GM23248 (cell line): ENCODE measurements around the gene HTR4. TPM values are rescaled to one million over a fixed set of nuclear protein-coding genes. Genes with fewer than 3 reads are reported as not detected.

Experiments used
- DNase-seq: peaks from one replicate; pipeline ENCODE4 v3.0.0-alpha.2; 2015
- H2AFZ ChIP-seq: fragments of 200-600 bp; sonication (generic); 2 replicates; pipeline ENCODE4 v1.6.1; 2016; ENCODE audit warnings: antibody characterized with exemption
- H3F3A ChIP-seq: fragments of 200-600 bp; sonication (generic); 2 replicates; pipeline ENCODE4 v1.6.1; 2016; ENCODE audit warnings: mild to moderate bottlenecking, antibody characterized with exemption, mixed run types; ENCODE audit not compliant: insufficient read depth
- H3K27ac ChIP-seq: fragments of 200-600 bp; sonication (generic); 2 replicates; pipeline ENCODE4 v1.5.1; 2016; ENCODE audit warnings: mild to moderate bottlenecking
- H3K27me3 ChIP-seq: fragments of 200-600 bp; sonication (generic); replicated peaks from 2 replicates; pipeline ENCODE4 v1.6.1; 2016; ENCODE audit warnings: mild to moderate bottlenecking; ENCODE audit not compliant: insufficient read depth
- H3K36me3 ChIP-seq: fragments of 200-600 bp; sonication (generic); 2 replicates; pipeline ENCODE4 v1.6.1; 2016; ENCODE audit warnings: low read depth, mild to moderate bottlenecking
- H3K4me1 ChIP-seq: fragments of 200-600 bp; sonication (generic); 2 replicates; pipeline ENCODE4 v1.6.1; 2016; ENCODE audit warnings: mild to moderate bottlenecking; ENCODE audit not compliant: insufficient read depth
- H3K4me2 ChIP-seq: fragments of 200-600 bp; sonication (generic); one replicate; pipeline ENCODE4 v1.6.1; 2016; ENCODE audit warnings: mild to moderate bottlenecking; ENCODE audit not compliant: unreplicated experiment
- H3K4me3 ChIP-seq: fragments of 200-600 bp; sonication (generic); 2 replicates; pipeline ENCODE4 v1.5.1; 2016; ENCODE audit warnings: mild to moderate bottlenecking
- H3K79me2 ChIP-seq: fragments of 200-600 bp; sonication (generic); 2 replicates; pipeline ENCODE4 v1.6.1; 2016; ENCODE audit warnings: mild to moderate bottlenecking; ENCODE audit not compliant: insufficient read depth
- H3K9ac ChIP-seq: fragments of 200-600 bp; sonication (generic); 2 replicates; pipeline ENCODE4 v1.6.1; 2016; ENCODE audit warnings: mild to moderate bottlenecking
- H3K9me2 ChIP-seq: fragments of 200-600 bp; sonication (generic); 2 replicates; pipeline ENCODE4 v1.6.1; 2016; ENCODE audit warnings: mixed run types, mild to moderate bottlenecking, moderate library complexity; ENCODE audit not compliant: insufficient read depth
- H3K9me3 ChIP-seq: fragments of 200-600 bp; sonication (generic); one replicate; pipeline ENCODE4 v1.6.1; 2017; ENCODE audit warnings: low read depth
- H4K20me1 ChIP-seq: fragments of 200-600 bp; sonication (generic); 2 replicates; pipeline ENCODE4 v1.6.0; 2016; ENCODE audit not compliant: insufficient read depth
- EZH2 ChIP-seq: fragments of 200-600 bp; sonication (generic); IDR thresholded peaks from 2 replicates; pipeline ENCODE4 v1.6.1; 2018; ENCODE audit warnings: antibody characterized with exemption, mild to moderate bottlenecking; ENCODE audit not compliant: insufficient read depth, poor library complexity, severe bottlenecking
- EZH2phosphoT487 ChIP-seq: fragments of 200-600 bp; sonication (generic); IDR thresholded peaks from 2 replicates; pipeline ENCODE4 v1.6.1; 2018; ENCODE audit warnings: antibody characterized with exemption, moderate library complexity, mild to moderate bottlenecking, low read depth; ENCODE audit not compliant: insufficient read depth
- WGBS, 2 experiments: methylation state at CpG; one replicate each; pipeline ENCODE4 v1.1.6; 2015 to 2017; ENCODE audit warnings: low lambda C conversion rate in 2 of 2, low coverage in 1 of 2; ENCODE audit errors: missing lambda C conversion rate in 2 of 2; 5-methylcytosine and 5-hydroxymethylcytosine counted together
- in situ Hi-C: fragments of 300-500 bp; cut with MboI; formaldehyde crosslinking; loops from 2 replicates; pipeline ENCODE4 v1.15.0; 2020
- polyA plus RNA-seq: library from polyadenylated mRNA; unstranded; fragments of >200 nt; fragmentation: Nextera tagmentation; extraction: Ambion mirVana; gene quantifications from 2 replicates; pipeline ENCODE4 v1.2.1, GENCODE V29; 2016
- total RNA-seq: library from RNA; depleted of rRNA; stranded (reverse); fragments of >200 nt; shearing (Covaris generic); gene quantifications from 2 replicates; pipeline ENCODE4 v1.2.3, GENCODE V29; 2014

HTR4 gene
- total and polyA plus RNA-seq, 2 experiments from 2014 or later, result not detected

DNA sequence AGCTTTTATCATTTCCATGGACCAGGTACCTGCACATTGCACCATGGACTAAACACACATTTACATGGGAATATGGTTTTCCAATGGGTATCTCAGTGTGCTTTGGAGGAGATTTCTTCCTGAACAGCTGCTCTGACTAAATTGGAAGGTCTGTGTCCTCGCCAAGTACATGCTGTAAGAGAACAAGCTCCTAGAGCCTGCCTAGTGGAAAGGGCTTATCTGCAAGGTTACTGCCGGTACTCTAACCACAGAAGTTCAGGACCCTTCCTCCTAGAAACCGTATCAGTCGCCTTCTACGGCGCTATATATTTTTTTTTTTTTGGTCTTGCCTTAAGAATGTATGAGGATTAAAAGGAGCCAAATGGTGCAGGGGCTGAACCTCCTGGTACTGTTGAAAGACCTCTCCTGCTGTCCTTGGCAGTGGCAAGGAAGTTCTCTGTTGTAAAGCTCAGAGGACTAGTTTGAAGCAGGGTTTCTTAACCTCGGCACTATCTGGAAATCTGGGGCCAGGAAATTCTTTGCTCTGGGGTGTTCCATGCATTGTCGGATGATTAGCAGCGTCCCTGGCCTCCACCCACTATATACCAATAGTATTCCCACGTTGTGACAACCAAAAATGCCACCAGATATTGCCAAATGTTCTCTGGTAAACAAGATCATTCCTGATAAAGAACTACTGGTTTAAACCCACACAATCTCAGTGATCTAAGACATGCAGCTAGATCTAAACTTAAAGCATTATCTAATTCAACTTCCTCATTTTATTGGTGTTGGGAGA, 163.1 kb downstream of the HTR4 start:
- H3K27me3 ChIP-seq, result peaks cover 26% of the 10 kb centered on the region
- in situ Hi-C loops, result no loop called here
- DNase-seq, result no peak
- 17 to 20% methylated on average over 10 of the region's 10 CpGs for whole genome bisulfite sequencing, 2 experiments
- H3K9ac ChIP-seq, result no peak overlapping the region
- no peaks in the 10 kb centered on the region for H3K9me2 ChIP-seq
- H3K36me3 ChIP-seq, result no peaks in the 10 kb centered on the region
- no peaks in the 10 kb centered on the region for H3K9me3 ChIP-seq
- TF ChIP-seq EZH2phosphoT487 (no peak), EZH2 (no peak)
- H3K27ac ChIP-seq, result no peak overlapping the region
- H3K79me2 ChIP-seq, result no peaks in the 10 kb centered on the region
- no peaks in the 10 kb centered on the region for H4K20me1 ChIP-seq
- H3K4me3 ChIP-seq, result no peak overlapping the region
- no peak overlapping the region for H2AFZ ChIP-seq
- H3K4me2 ChIP-seq, result no peak overlapping the region
- H3K4me1 ChIP-seq, result no peaks in the 10 kb centered on the region
- no peaks in the 10 kb centered on the region for H3F3A ChIP-seq

- Histone ChIP-seq H3K36me3 (no peaks in the 10 kb centered on the region), H3K9ac (no peak overlapping the region), H3K4me3 (no peak overlapping the region), H3K27ac (no peak overlapping the region), H3K9me3 (no peaks in the 10 kb centered on the region), H3K79me2 (no peaks in the 10 kb centered on the region), H3K4me1 (no peaks in the 10 kb centered on the region), H3F3A (no peaks in the 10 kb centered on the region), H4K20me1 (no peaks in the 10 kb centered on the region), H3K9me2 (no peaks in the 10 kb centered on the region), H3K27me3 (peaks cover 42% of the 10 kb centered on the region), H2AFZ (no peak overlapping the region), H3K4me2 (no peak overlapping the region)
- TF ChIP-seq EZH2 (no peak), EZH2phosphoT487 (no peak)
- 34 to 35% methylated on average over 2 of the region's 2 CpGs for WGBS, 2 experiments
- in situ Hi-C loops, result no loop called here
- no peak for DNase-seq
Measured at GRCh38 chr5:148488757-148489156, 165.6 kb downstream of the HTR4 start.

GRCh38 chr5:148486456-148486855, 167.9 kb downstream of the HTR4 start:
- Histone ChIP-seq H3K79me2 (no peaks in the 10 kb centered on the region), H3K27me3 (peaks cover 37% of the 10 kb centered on the region), H3K36me3 (no peaks in the 10 kb centered on the region), H3K9ac (no peak overlapping the region), H3K4me1 (no peaks in the 10 kb centered on the region), H4K20me1 (no peaks in the 10 kb centered on the region), H3K4me2 (no peak overlapping the region), H2AFZ (no peak overlapping the region), H3K4me3 (no peak overlapping the region), H3K9me2 (no peaks in the 10 kb centered on the region), H3F3A (no peaks in the 10 kb centered on the region), H3K9me3 (no peaks in the 10 kb centered on the region), H3K27ac (no peak overlapping the region)
- no peak for TF ChIP-seq EZH2
- TF ChIP-seq EZH2phosphoT487, result no peak
- no peak for DNase-seq
- in situ Hi-C loops, result no loop called here
- WGBS, 2 experiments, result 4 to 6% methylated on average over 3 of the region's 3 CpGs

DNA sequence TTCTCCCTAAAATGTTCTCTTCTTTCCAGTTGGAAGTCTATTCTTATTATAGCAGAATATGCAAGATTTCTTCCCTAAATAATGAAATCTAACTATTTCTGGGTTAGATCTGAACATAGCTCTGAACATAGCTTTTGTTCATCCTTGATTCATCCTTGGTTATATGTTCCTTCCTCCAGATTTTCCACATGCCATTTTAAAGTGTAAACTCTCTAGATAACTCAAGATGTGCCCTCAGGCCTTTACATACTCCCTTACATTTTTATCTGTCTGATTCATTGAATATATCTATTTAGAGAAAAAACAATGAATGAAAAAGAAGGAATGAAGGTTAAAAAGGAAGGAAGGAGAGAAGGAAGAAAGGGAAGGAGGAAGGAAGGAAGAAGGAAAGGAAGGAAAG, 169.7 kb downstream of the HTR4 start:
- Histone ChIP-seq H3K9ac (no peak overlapping the region), H3K9me2 (no peaks in the 10 kb centered on the region), H3K4me2 (no peak overlapping the region), H3K36me3 (no peaks in the 10 kb centered on the region), H2AFZ (no peak overlapping the region), H3F3A (no peaks in the 10 kb centered on the region), H4K20me1 (no peaks in the 10 kb centered on the region), H3K27ac (no peak overlapping the region), H3K79me2 (no peaks in the 10 kb centered on the region), H3K4me1 (no peaks in the 10 kb centered on the region), H3K27me3 (peaks cover 37% of the 10 kb centered on the region), H3K9me3 (no peaks in the 10 kb centered on the region), H3K4me3 (no peak overlapping the region)
- in situ Hi-C loops, result no loop called here
- no peak for TF ChIP-seq EZH2
- no peak for TF ChIP-seq EZH2phosphoT487
- no peak for DNase-seq
